Right lobe of liver (tissue), 4 donors: ENCODE results near the gene MAST2.

ENCODE experiments used
- CTCF ChIP-seq, 4 donors: fragments of 200-600 bp in 3 of 4; fragments of 450-650 bp in 1 of 4; IDR thresholded peaks; one replicate each; pipeline versions ENCODE4 v1.5.1 to v1.8.0; 2016 to 2022; ENCODE audit warnings: antibody characterized with exemption in 4 of 4, mild to moderate bottlenecking in 2 of 4
- POLR2A ChIP-seq: fragments of 450-650 bp; IDR thresholded peaks from one replicate; pipeline ENCODE4 v1.6.1; 2017; ENCODE audit warnings: antibody characterized with exemption, mild to moderate bottlenecking
- donor health status: DM: no; HTN: no; CAD: no.
- donor health status: DM: no; HTN: no; CAD: no.
- donor health status: DM: no; HTN: yes; CAD: no.

GRCh38 chr1:46004492-46004891, 201.1 kb downstream of the MAST2 start:
- no peak for TF ChIP-seq CTCF (IDR thresholded peaks at IDR 0.05)
- no peak for TF ChIP-seq POLR2A
